ENCODE measurements around the gene AKAP10. TPM values are rescaled to one million over a fixed set of nuclear protein-coding genes. Genes with fewer than 3 reads are reported as not detected.
"Not testable (repeated sequence)": the region's sequence is repeated elsewhere in the genome, so short reads cannot be mapped to it uniquely, and the experiment has no call there.

Gene AKAP10
- total RNA-seq, 1 donor from 2014 or later: 16.7 TPM

- no peak for DNase-seq (ENCODE audit: extremely low read depth, low read depth, low spot score)
These were observed 2.5 kb upstream of the AKAP10 start for GRCh38 chr17:19979917-19980770.

- no peak for DNase-seq (ENCODE audit: extremely low read depth, low read depth, low spot score)
These were observed 1.2 kb upstream of the AKAP10 start for GRCh38 chr17:19978805-19979211.

GRCh38 chr17:19978209-19978802, 678 bp upstream of the AKAP10 start:
- no peak for DNase-seq (ENCODE audit: extremely low read depth, low read depth, low spot score)

GRCh38 chr17:19975601-19976000, 2.0 kb downstream of the AKAP10 start:
- DNase-seq (ENCODE audit: extremely low read depth, low read depth, low spot score): no peak

GRCh38 chr17:19973156-19973555, 4.5 kb downstream of the AKAP10 start:
- no peak for DNase-seq (ENCODE audit: extremely low read depth, low read depth, low spot score)

DNA sequence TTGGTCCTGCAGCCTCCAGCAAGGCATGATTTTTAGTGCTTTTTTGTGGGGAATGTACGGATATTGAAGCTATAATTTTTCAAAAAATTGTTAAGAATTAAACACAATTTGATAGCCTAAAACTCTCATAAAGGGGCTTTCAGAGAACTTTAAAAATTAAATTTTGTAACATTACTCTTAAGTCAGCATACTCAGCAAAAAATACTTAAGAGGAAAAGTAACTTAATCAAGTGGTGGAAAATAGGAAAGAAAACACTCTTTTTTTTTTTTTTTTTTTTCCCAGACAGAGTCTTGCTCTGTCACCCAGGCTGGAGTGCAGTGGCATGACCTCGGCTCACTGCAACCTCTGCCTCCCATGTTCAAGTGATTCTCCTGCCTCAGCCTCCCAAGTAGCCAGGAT, 14.7 kb downstream of the AKAP10 start:
- DNase-seq (ENCODE audit: extremely low read depth, low read depth, low spot score): not testable (repeated sequence)

DNA sequence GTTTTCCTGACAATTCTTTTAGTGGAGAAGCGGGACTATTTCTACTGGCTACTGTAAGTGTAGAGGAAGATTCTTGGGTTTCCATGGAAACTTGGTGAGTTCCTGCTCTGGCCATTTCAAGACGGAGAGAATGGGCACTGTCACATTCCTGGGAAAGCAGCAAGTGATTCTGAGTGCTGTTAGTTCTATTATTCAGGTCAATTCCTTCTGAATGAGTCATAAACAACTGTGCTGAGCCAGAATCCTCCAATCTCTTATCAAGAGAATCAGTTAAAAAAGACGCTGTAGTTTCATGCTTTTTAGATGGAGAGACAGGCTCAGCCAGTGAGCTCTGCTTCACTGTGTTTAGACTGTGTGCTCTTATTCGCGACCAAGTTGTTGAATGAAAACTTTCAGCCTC, 19.6 kb downstream of the AKAP10 start:
- peak; percentile 95 for DNase-seq (ENCODE audit: extremely low read depth, low read depth, low spot score)

- DNase-seq (ENCODE audit: extremely low read depth, low read depth, low spot score): no peak
These were observed 22.5 kb downstream of the AKAP10 start for GRCh38 chr17:19955099-19955498.

- DNase-seq (ENCODE audit: extremely low read depth, low read depth, low spot score): not testable (repeated sequence)
These were observed 26.2 kb downstream of the AKAP10 start for GRCh38 chr17:19951411-19951810.

- not testable (repeated sequence) for DNase-seq (ENCODE audit: extremely low read depth, low read depth, low spot score)
These were observed 26.9 kb downstream of the AKAP10 start for GRCh38 chr17:19950624-19951195.

GRCh38 chr17:19948116-19948943, 29.3 kb downstream of the AKAP10 start:
- DNase-seq (ENCODE audit: extremely low read depth, low read depth, low spot score): no peak

GRCh38 chr17:19946921-19947320, 30.7 kb downstream of the AKAP10 start:
- no peak for DNase-seq (ENCODE audit: extremely low read depth, low read depth, low spot score)

- DNase-seq (ENCODE audit: extremely low read depth, low read depth, low spot score): no peak
These were observed 32.5 kb downstream of the AKAP10 start for GRCh38 chr17:19945009-19945626.

GRCh38 chr17:19943599-19943998, 34.0 kb downstream of the AKAP10 start:
- DNase-seq (ENCODE audit: extremely low read depth, low read depth, low spot score): no peak

DNA sequence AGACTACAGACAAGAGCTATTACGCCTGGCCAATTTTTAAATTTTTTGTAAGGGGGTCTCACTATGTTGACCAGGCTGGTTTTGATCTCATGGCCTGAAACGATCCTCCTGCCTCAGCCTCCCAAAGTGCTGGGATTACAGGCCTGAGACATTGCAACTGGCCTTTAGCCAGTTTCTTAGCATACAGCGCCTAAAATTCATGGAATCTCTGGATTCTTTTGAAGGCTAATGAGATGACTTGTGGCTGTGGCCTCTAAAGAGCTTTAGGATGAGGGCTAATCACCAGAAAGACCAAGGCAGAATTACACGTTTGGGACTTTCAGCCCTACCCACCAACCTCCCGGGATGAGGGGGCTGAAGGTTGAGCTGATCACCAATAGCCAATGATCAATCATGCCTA, 34.6 kb downstream of the AKAP10 start:
- no peak for DNase-seq (ENCODE audit: extremely low read depth, low read depth, low spot score)

DNA sequence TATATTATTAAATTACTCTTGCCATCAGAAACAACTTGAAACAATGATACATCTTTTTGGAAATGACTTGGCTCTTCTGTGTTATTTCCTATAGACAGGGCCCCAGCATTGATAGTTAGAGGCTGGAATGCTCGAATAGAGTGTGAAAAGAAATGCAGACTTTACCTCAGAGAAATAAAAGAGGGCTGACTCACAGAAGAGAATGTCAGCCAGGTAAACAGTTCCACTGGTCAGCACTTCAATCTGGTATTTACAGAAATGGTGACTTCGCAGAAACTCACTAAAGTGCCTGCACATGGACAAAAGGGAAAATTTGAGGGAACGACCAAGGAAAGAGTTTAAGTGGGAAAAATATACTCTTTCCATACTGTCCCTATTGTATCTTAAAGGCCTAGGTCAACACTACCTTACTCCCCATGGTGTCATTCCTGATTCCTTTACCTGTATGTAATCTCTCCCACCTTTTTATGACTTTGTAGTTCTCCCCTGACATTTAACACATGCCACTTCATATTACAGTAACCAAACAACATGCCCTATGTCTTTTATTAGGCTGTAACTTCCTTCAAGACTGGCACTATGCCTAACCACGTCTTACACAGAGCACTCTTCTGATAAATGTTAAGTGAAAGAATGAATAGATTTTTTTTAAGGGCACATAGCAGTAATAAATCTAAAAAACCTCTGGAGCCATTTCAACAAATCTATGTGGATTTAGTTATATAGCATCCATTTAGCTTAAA, 36.7 kb downstream of the AKAP10 start:
- no peak for DNase-seq (ENCODE audit: extremely low read depth, low read depth, low spot score)

- no peak for DNase-seq (ENCODE audit: extremely low read depth, low read depth, low spot score)
These were observed 37.5 kb downstream of the AKAP10 start for GRCh38 chr17:19939993-19940721.

GRCh38 chr17:19938736-19939135, 38.9 kb downstream of the AKAP10 start:
- DNase-seq (ENCODE audit: extremely low read depth, low read depth, low spot score): no peak

- no peak for DNase-seq (ENCODE audit: extremely low read depth, low read depth, low spot score)
These were observed 40.1 kb downstream of the AKAP10 start for GRCh38 chr17:19937522-19937921.

Data from glomerular endothelial cell (primary cell).